ENCODE data around the gene NXN. TPM values are rescaled to one million over a fixed set of nuclear protein-coding genes. Genes with fewer than 3 reads are reported as not detected.
"Not testable (repeated sequence)": the region's sequence is repeated elsewhere in the genome, so short reads cannot be mapped to it uniquely, and the experiment has no call there.

NXN gene
- total RNA-seq, 4 donors from 2014 or later = 18.9 to 47.2 (median 33.4) TPM

DNA sequence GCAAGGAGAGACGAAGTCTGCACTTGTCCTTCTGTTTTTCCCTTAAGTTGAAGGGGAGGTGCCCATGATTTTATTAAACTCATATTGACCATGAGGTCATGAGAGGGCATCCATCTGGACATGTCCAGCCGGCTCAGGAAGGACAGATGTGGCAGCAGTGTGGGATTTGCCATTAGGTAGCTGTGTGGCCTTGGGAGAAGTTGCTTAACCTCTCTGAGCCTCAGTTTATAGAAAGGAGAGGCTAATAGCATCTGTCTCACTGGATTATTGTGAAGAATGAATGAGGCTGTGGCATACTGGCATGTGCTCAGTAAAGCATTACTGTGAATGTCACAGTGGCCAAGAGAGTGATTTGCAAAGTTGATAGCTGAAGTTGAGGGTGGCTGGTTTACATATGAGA, 18.5 kb upstream of the NXN start:
- no peak for TF ChIP-seq POLR2AphosphoS5 (IDR thresholded peaks at IDR 0.05)
- no peak for TF ChIP-seq EP300 (IDR thresholded peaks at IDR 0.05)
- TF ChIP-seq, protein P1, sequence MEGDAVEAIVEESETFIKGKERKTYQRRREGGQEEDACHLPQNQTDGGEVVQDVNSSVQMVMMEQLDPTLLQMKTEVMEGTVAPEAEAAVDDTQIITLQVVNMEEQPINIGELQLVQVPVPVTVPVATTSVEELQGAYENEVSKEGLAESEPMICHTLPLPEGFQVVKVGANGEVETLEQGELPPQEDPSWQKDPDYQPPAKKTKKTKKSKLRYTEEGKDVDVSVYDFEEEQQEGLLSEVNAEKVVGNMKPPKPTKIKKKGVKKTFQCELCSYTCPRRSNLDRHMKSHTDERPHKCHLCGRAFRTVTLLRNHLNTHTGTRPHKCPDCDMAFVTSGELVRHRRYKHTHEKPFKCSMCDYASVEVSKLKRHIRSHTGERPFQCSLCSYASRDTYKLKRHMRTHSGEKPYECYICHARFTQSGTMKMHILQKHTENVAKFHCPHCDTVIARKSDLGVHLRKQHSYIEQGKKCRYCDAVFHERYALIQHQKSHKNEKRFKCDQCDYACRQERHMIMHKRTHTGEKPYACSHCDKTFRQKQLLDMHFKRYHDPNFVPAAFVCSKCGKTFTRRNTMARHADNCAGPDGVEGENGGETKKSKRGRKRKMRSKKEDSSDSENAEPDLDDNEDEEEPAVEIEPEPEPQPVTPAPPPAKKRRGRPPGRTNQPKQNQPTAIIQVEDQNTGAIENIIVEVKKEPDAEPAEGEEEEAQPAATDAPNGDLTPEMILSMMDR (IDR thresholded peaks at IDR 0.05) = no peak
- no peak for TF ChIP-seq POLR2A (IDR thresholded peaks at IDR 0.05)
- Histone ChIP-seq H3K36me3 (peaks cover 30% of the 10 kb centered on the region), H3K27ac (no peak overlapping the region), H3K4me3 (peak overlapping the region; percentile 94), H3K27me3 (no peaks in the 10 kb centered on the region), H3K4me1 (peaks cover 49% of the 10 kb centered on the region), H3K9me3 (no peaks in the 10 kb centered on the region)
- WGBS = 14% methylated on average over 2 of the region's 2 CpGs
- DNase-seq (ENCODE audit: low spot score in 2 of 2) = no peak

DNA sequence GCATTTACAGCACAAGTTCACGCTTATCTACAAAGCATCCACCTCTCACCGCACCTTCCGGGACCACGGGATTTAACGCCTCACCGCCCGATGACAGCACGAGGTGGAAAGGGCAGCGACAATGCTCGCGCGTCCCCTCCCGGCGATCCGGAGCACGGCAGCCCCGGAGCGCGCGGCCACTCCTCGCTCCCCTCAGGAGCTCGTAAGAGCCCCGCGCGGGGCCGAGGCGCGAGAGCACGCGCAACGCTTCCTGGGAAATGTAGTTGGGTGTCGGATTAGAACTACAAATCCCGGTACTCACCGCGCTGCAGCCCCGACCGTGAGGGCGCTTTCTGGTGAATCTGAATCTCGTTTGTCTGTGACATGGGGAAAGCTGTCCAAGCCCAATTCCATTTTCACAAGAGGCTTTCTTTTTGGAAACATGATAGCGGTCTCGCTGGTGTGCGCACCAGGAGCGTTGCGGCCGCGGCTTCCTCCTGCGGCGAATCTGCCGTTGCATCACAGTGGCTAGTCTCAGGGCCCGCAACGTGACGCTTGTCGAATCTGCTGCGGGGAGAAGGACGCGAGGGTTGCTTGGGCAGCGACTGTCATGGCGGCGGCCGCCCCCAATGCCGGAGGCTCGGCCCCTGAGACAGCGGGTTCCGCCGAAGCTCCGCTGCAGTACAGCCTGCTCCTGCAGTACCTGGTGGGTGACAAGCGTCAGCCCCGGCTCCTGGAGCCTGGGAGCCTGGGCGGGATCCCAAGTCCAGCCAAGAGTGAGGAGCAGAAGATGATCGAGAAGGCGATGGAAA, 17.2 kb upstream of the NXN start, which contains the start of gene TIMM22:
TSS of gene TIMM22 (plus strand) at position 576 of the 791 bp plus-strand sequence. CDS start at position 590, 14 bp downstream.
- WGBS = under 1% methylated on average over 47 of the region's 71 CpGs
- H3K4me1 ChIP-seq = peaks cover 35% of the 10 kb centered on the region
- peak; percentile 94 to 96 for DNase-seq (ENCODE audit: low spot score in 2 of 2)
- H3K9me3 ChIP-seq = no peaks in the 10 kb centered on the region
- no peaks in the 10 kb centered on the region for H3K27me3 ChIP-seq
- H3K4me3 ChIP-seq = peak within 1 kb of the TSS; percentile 94
- peak within 1 kb of the TSS; percentile 87 for H3K27ac ChIP-seq
- H3K36me3 ChIP-seq = peaks cover 17% of the 10 kb centered on the region
- TF ChIP-seq EP300 (IDR thresholded peaks at IDR 0.05) (no peak), POLR2AphosphoS5 (IDR thresholded peaks at IDR 0.05) (peak in 2 of 3 donors; percentile 69 to 89), POLR2A (IDR thresholded peaks at IDR 0.05) (peak in 1 of 2 donors; percentile 60)
- TF ChIP-seq, protein P1 (IDR thresholded peaks at IDR 0.05) = peak; percentile 92 to 94

DNA sequence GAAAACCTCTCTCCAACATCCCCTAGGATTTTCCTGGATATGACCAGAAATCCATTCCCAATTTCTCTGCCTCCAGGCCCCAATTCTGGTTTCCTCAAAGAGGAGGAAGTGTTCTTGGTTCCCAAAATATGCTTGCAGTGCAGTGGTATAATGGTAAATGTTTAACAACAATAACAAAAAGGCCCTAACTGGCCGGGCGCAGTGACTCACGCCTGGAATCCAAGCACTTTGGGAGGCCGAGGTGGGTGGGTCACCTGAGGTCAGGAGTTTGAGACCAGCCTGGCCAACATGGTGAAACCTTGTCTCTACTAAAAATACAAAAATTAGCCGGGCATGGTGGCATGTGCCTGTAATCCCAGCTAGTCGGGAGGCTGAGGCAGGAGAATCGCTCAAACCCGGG, 15.7 kb upstream of the NXN start:
- WGBS = 86% methylated on average over 8 of the region's 8 CpGs

DNA sequence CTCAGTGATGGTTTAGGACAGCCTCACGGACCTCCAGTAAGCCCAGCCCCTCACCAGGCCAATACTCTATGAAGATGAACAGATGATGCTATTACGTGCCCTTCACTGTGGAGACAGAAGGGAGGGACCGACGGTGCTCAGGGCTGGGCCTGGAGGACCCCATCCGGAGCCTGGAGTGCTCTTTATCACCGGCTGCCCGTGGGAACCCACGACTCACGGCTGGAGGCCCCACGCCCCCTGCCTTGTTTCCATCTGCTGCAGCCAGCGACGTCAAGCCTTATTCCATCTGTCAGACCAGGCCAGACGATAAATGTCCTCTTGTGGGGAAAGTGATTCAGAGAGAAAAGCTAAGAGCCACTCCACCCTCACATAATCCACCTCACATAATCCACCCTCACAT, 13.4 kb upstream of the NXN start:
- 60% methylated on average over 6 of the region's 13 CpGs for WGBS
- peaks cover 10% of the 10 kb centered on the region for H3K4me1 ChIP-seq
- H3K4me3 ChIP-seq = no peak overlapping the region
- H3K9me3 ChIP-seq = no peaks in the 10 kb centered on the region
- DNase-seq (ENCODE audit: low spot score in 2 of 2) = no peak
- H3K27ac ChIP-seq = no peak overlapping the region
- no peak for TF ChIP-seq EP300 (IDR thresholded peaks at IDR 0.05)
- TF ChIP-seq POLR2A (IDR thresholded peaks at IDR 0.05) = no peak
- TF ChIP-seq POLR2AphosphoS5 (IDR thresholded peaks at IDR 0.05) = no peak
- TF ChIP-seq, protein P1 (IDR thresholded peaks at IDR 0.05) = no peak
- H3K36me3 ChIP-seq = no peaks in the 10 kb centered on the region
- H3K27me3 ChIP-seq = no peaks in the 10 kb centered on the region

More for the DNA sequence above, 15.7 kb upstream of the NXN start:
- not testable (repeated sequence) for DNase-seq (ENCODE audit: low spot score in 2 of 2); H3K4me3 ChIP-seq; H3K27ac ChIP-seq; H3K36me3 ChIP-seq; H3K9me3 ChIP-seq; H3K27me3 ChIP-seq
- H3K4me1 ChIP-seq = peaks cover 23% of the 10 kb centered on the region

DNA sequence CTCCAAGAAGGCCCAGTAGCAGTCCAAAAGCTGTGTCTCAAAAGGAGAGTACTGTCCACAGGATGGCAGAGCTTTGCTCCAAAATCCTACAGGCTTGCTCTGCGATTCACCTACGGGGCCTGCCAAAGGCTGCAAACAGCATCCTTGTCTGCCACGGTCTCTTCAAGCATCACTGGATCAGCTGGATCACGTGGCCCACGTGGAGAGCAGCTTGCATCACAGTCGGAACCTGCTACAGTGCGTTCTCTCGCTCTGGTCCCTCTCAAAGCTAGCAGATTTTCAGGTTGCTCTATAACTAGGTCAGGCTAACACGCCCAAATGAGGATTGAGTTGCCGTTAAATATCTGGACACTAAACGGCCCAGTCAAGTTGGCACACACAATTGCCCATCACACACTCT, 9.0 kb upstream of the NXN start:
- no peaks in the 10 kb centered on the region for H3K9me3 ChIP-seq
- WGBS = 88% methylated on average over 11 of the region's 11 CpGs
- H3K27ac ChIP-seq = no peak overlapping the region
- H3K4me3 ChIP-seq = no peak overlapping the region
- H3K36me3 ChIP-seq = no peaks in the 10 kb centered on the region
- TF ChIP-seq, protein P1 (IDR thresholded peaks at IDR 0.05) = no peak
- no peak for TF ChIP-seq POLR2AphosphoS5 (IDR thresholded peaks at IDR 0.05)
- TF ChIP-seq EP300 (IDR thresholded peaks at IDR 0.05) = no peak
- no peak for DNase-seq (ENCODE audit: low spot score in 2 of 2)
- no peaks in the 10 kb centered on the region for H3K27me3 ChIP-seq
- H3K4me1 ChIP-seq = no peaks in the 10 kb centered on the region
